Ishikawa (cell line): ENCODE data around the gene RNASE7.

Source experiments
- CEBPB ChIP-seq: IDR thresholded peaks from 2 replicates; pipeline ENCODE4 v1.6.1; 2012
- CREB1 ChIP-seq: IDR thresholded peaks from 2 replicates; pipeline ENCODE4 v1.6.1; 2012; ENCODE audit warnings: low read depth
- EGR1 ChIP-seq: IDR thresholded peaks from 2 replicates; pipeline ENCODE4 v1.6.1; 2012
- EP300 ChIP-seq: IDR thresholded peaks from 2 replicates; pipeline ENCODE4 v1.6.1; 2012; ENCODE audit warnings: borderline replicate concordance
- FOXM1 ChIP-seq: IDR thresholded peaks from 2 replicates; pipeline ENCODE4 v1.6.1; 2012; ENCODE audit warnings: low read depth, borderline replicate concordance
- MAX ChIP-seq: IDR thresholded peaks from 2 replicates; pipeline ENCODE4 v1.6.1; 2012
- NFIC ChIP-seq: IDR thresholded peaks from 2 replicates; pipeline ENCODE4 v1.6.1; 2012
- RAD21 ChIP-seq: IDR thresholded peaks from 2 replicates; pipeline ENCODE4 v1.6.1; 2012; ENCODE audit warnings: low read depth
- REST ChIP-seq: IDR thresholded peaks from 2 replicates; pipeline ENCODE4 v1.6.1; 2012; ENCODE audit warnings: low read depth, mild to moderate bottlenecking
- TAF1 ChIP-seq: IDR thresholded peaks from 2 replicates; pipeline ENCODE4 v1.6.1; 2012; ENCODE audit warnings: low read depth, mild to moderate bottlenecking
- TCF12 ChIP-seq: IDR thresholded peaks from 2 replicates; pipeline ENCODE4 v1.6.1; 2012; ENCODE audit warnings: low read depth
- TEAD4 ChIP-seq: IDR thresholded peaks from 2 replicates; pipeline ENCODE4 v1.6.1; 2012
- YY1 ChIP-seq: IDR thresholded peaks from 2 replicates; pipeline ENCODE4 v1.6.1; 2012; ENCODE audit warnings: low read depth

GRCh38 chr14:21036751-21037150 is 5.4 kb upstream of the RNASE7 start:
- TF ChIP-seq FOXM1 (no peak), EP300 (no peak), NFIC (no peak), TAF1 (no peak), TEAD4 (no peak), YY1 (no peak), MAX (no peak), EGR1 (no peak), TCF12 (no peak), RAD21 (no peak), CEBPB (no peak), CREB1 (no peak), REST (no peak)
